ENCODE data around the gene HBEGF.
A peak's percentile ranks its signal among the peaks of the same experiment; 100 is the strongest.

HBEGF gene

GRCh38 chr5:140302786-140303639, 43.4 kb downstream of the HBEGF start, which contains the start of gene PFDN1:
Gene PFDN1, minus strand, starts transcription at chr5:140303101. Its CDS starts 28 bp downstream, at chr5:140303073.
- in situ Hi-C loops (cut with HindIII; ENCODE audit: low sequenced_read_pairs) = no loop called here
- no peak for TF ChIP-seq CTCF (IDR thresholded peaks at IDR 0.05; ENCODE audit: low read depth, low read length)
- peak; percentile 96 for DNase-seq (ENCODE audit: low read depth, low spot score)
- H3K4me3 ChIP-seq (ENCODE audit: low read depth, low read length) = peak within 1 kb of the TSS; percentile 66

- in situ Hi-C loops (cut with HindIII; ENCODE audit: low sequenced_read_pairs) = no loop called here
- DNase-seq (ENCODE audit: low read depth, low spot score) = no peak
- no peak for TF ChIP-seq CTCF (IDR thresholded peaks at IDR 0.05; ENCODE audit: low read depth, low read length)
- no peak overlapping the region for H3K4me3 ChIP-seq (ENCODE audit: low read depth, low read length)
Measured at GRCh38 chr5:140301136-140301535, 45.3 kb downstream of the HBEGF start.

DNA sequence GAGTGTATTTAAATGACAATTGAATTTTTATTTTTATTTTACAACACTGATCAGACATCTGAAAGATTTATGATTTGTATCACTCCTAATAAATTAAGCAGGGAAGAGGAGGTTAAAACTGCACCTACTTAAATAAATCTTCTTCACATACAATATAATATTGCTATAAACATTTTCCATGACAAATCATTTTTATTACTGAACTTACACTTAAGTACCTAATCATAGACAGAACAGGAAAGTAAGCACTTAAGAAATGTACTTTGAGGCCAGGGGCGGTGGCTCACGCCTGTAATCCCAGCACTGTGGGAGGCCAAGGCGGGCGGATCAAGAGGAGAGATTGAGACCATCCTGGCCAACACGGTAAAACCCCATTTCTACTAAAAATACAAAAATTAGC, 47.3 kb downstream of the HBEGF start:
- DNase-seq (ENCODE audit: low read depth, low spot score) = no peak
- H3K4me3 ChIP-seq (ENCODE audit: low read depth, low read length) = no peak overlapping the region
- no peak for TF ChIP-seq CTCF (IDR thresholded peaks at IDR 0.05; ENCODE audit: low read depth, low read length)
- in situ Hi-C loops (cut with HindIII; ENCODE audit: low sequenced_read_pairs) = no loop called here

DNA sequence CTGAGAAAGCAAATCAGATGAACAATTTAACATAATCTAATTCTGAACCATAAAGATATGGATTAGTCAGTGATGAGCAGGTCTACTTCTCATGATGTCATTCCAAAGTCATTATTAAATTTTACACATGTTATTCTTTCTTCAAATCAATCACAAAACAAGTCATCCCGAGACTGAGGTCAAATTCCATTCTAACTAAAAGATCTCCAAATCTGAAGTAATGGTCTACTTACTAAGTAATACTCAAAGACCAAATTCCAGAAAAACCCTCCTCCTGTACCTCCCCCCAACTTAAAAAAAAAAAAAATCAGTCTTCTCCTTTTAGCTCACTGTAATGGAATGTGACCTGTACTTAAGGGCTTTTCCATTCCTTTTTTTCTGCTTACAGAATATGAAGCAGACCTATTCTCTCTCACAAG, 48.2 kb downstream of the HBEGF start:
- in situ Hi-C loops (cut with HindIII; ENCODE audit: low sequenced_read_pairs) = no loop called here
- peak; percentile 76 for DNase-seq (ENCODE audit: low read depth, low spot score)
- H3K4me3 ChIP-seq (ENCODE audit: low read depth, low read length) = no peak overlapping the region
- TF ChIP-seq CTCF (IDR thresholded peaks at IDR 0.05; ENCODE audit: low read depth, low read length) = no peak

DNA sequence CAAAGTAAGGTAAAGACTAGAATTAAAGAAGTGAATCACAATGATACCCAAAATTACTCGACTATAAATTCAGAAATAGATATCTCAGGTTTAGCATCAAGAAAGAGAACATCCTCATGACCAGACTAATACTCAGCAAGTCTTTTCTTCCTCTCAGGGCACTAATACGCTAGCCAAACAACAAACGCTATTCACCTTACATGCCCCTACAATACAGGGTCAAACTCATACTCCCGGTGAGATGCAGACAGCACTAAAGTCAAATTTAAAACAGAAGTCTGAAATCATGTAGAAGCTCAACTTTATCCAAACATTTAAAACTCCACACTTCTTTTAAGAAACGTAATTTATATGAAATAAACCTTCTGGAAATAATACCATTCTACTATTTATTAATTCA, 49.1 kb downstream of the HBEGF start:
- in situ Hi-C loops (cut with HindIII; ENCODE audit: low sequenced_read_pairs) = no loop called here
- DNase-seq (ENCODE audit: low read depth, low spot score) = no peak
- H3K4me3 ChIP-seq (ENCODE audit: low read depth, low read length) = no peak overlapping the region
- TF ChIP-seq CTCF (IDR thresholded peaks at IDR 0.05; ENCODE audit: low read depth, low read length) = no peak

DNA sequence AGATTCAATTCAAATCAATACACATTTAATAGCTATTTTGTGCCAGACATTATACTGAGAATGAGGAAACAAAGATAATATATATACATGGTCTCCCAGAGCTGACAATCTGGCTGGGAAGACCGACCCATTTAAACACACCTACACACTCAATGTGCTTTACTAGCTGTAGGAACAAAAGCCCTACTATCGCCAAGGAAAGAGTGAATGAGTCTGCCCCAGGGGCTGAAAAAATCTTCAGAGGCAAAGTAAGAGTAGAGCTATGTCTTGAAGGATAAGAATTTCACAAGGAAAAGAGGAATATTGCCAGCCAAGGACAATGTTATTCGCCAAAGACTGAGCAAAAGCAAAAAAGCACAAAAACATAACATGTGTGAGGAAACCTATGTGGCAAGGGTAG, 50.1 kb downstream of the HBEGF start:
- in situ Hi-C loops (cut with HindIII; ENCODE audit: low sequenced_read_pairs) = no loop called here
- no peak overlapping the region for H3K4me3 ChIP-seq (ENCODE audit: low read depth, low read length)
- TF ChIP-seq CTCF (IDR thresholded peaks at IDR 0.05; ENCODE audit: low read depth, low read length) = no peak
- DNase-seq (ENCODE audit: low read depth, low spot score) = no peak
